ENCODE data around the gene PANK4.

The PANK4 gene

DNA sequence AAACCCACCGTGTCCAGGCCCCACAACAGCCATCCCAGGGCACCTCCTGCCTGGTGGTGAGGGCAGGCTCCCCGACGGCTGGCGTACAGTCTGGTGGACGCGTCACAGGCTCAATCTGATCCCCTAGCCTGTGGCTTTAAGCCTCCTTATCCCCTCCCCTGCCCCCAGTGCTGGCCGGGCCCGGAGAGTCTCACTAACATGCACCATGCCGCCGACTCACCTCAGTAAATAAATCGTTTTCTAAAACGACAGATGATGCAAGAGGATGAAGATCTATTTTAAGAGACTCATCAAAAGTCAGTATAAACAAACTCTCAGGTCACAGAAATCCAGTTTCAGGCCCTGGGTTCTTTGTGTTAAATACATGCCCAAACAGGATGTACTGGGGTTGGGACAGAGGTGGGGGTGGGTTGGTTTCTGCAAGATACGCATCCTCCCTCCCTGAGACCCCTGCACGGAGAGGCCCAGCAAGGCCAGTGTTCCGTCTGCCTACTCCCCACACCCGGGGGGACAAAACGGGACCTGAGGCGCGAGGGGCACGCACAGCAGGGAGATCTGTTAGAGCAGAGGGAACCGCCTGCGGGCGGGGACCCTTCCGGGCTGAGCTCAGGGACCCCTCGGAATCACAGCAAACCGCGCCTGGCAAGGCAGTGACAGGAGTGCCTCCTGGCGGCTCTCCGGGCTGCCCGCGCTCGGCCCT, 3.1 kb downstream of the PANK4 start:
- Histone ChIP-seq H3K27me3 (replicated peaks; ENCODE audit: insufficient read depth, low read length) (peaks cover 15% of the 10 kb centered on the region), H2AFZ (ENCODE audit: low read length) (no peak overlapping the region), H3K4me1 (ENCODE audit: low read length) (peaks cover 13% of the 10 kb centered on the region), H3F3A (ENCODE audit: insufficient read depth, low read length) (no peaks in the 10 kb centered on the region), H3K9me3 (replicated peaks; ENCODE audit: insufficient read depth, low read length) (no peaks in the 10 kb centered on the region), H3K27ac (ENCODE audit: low read length) (no peak overlapping the region), H3K9ac (ENCODE audit: low read length) (no peak overlapping the region), H3K36me3 (replicated peaks; ENCODE audit: insufficient read depth, low read length) (no peaks in the 10 kb centered on the region; the same call in 1 of the 2 replicates), H4K20me1 (ENCODE audit: insufficient read depth, low read length) (peaks cover 24% of the 10 kb centered on the region; the same call in 1 of the 2 replicates), H3K9me2 (replicated peaks; ENCODE audit: insufficient read depth, low read length) (no peaks in the 10 kb centered on the region), H3K4me2 (ENCODE audit: low read depth, low read length) (no peak overlapping the region), H3K4me3 (ENCODE audit: low read length) (no peak overlapping the region), H3K79me2 (ENCODE audit: low read length) (peaks cover 54% of the 10 kb centered on the region)
- no peak for DNase-seq
- TF ChIP-seq, protein P1, sequence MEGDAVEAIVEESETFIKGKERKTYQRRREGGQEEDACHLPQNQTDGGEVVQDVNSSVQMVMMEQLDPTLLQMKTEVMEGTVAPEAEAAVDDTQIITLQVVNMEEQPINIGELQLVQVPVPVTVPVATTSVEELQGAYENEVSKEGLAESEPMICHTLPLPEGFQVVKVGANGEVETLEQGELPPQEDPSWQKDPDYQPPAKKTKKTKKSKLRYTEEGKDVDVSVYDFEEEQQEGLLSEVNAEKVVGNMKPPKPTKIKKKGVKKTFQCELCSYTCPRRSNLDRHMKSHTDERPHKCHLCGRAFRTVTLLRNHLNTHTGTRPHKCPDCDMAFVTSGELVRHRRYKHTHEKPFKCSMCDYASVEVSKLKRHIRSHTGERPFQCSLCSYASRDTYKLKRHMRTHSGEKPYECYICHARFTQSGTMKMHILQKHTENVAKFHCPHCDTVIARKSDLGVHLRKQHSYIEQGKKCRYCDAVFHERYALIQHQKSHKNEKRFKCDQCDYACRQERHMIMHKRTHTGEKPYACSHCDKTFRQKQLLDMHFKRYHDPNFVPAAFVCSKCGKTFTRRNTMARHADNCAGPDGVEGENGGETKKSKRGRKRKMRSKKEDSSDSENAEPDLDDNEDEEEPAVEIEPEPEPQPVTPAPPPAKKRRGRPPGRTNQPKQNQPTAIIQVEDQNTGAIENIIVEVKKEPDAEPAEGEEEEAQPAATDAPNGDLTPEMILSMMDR (IDR thresholded peaks at IDR 0.05; ENCODE audit: low read length), result no peak
- TF ChIP-seq EZH2phosphoT487 (IDR thresholded peaks at IDR 0.05; ENCODE audit: low read length) (no peak), EZH2 (optimal IDR thresholded peaks at IDR 0.05; ENCODE audit: low read depth, low read length) (no peak)

DNA sequence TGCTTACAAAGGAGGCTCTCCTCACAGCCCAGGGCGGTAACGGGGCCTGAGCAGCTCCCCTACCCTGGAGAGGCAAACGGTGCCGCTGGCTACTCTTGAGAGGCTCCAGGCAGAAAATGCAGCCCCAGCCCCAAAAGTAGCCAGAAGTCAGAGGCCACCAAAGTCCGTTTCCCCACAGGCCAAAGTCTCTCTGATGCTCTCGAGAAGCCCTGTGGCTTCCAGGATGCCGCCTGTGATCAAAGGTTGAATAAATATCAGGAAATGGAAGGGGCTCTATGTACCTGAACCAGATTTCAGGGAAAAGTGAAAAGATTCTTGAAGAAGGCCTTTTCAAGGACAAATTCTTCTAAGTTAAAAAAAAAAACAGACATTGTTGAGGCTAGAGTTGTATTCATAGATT, 4.2 kb downstream of the PANK4 start:
- no peaks in the 10 kb centered on the region; the same call in 1 of the 2 replicates for H3K36me3 ChIP-seq (replicated peaks; ENCODE audit: insufficient read depth, low read length)
- no peak overlapping the region for H3K4me3 ChIP-seq (ENCODE audit: low read length)

DNA sequence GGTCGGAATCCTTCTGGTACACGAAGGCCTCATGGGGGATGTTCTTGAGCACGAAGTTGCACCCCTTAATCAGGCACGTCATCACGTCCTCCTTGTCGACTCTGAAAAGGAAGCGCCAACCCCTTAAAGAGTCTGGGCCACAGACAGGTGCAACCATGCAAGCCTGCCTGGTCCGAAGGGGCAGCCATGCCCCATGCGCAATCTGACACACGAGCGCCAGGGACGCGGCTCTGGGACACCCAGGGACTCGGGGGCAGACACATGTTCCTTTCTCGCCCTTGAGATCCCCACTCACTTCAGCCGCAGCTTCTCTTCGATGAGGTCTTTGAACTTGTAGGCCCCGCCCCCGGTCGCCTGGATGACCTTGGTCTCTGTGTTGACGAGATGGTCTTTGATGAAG, 5.6 kb downstream of the PANK4 start:
- no peak for DNase-seq
- H3K27me3 ChIP-seq (replicated peaks; ENCODE audit: insufficient read depth, low read length), result no peaks in the 10 kb centered on the region
- no peak overlapping the region for H3K4me2 ChIP-seq (ENCODE audit: low read depth, low read length)
- H3K9me2 ChIP-seq (replicated peaks; ENCODE audit: insufficient read depth, low read length), result no peaks in the 10 kb centered on the region
- H4K20me1 ChIP-seq (ENCODE audit: insufficient read depth, low read length), result peaks cover 24% of the 10 kb centered on the region; the same call in 1 of the 2 replicates
- no peaks in the 10 kb centered on the region for H3K9me3 ChIP-seq (replicated peaks; ENCODE audit: insufficient read depth, low read length)
- no peaks in the 10 kb centered on the region; the same call in 1 of the 2 replicates for H3K36me3 ChIP-seq (replicated peaks; ENCODE audit: insufficient read depth, low read length)
- H3K4me3 ChIP-seq (ENCODE audit: low read length), result no peak overlapping the region
- H2AFZ ChIP-seq (ENCODE audit: low read length), result no peak overlapping the region
- TF ChIP-seq, protein P1 (IDR thresholded peaks at IDR 0.05; ENCODE audit: low read length), result no peak
- TF ChIP-seq EZH2phosphoT487 (IDR thresholded peaks at IDR 0.05; ENCODE audit: low read length) (no peak), EZH2 (optimal IDR thresholded peaks at IDR 0.05; ENCODE audit: low read depth, low read length) (no peak)
- H3K27ac ChIP-seq (ENCODE audit: low read length), result no peak overlapping the region
- H3F3A ChIP-seq (ENCODE audit: insufficient read depth, low read length), result no peaks in the 10 kb centered on the region
- peaks cover 8% of the 10 kb centered on the region; the same call in 1 of the 2 replicates for H3K4me1 ChIP-seq (ENCODE audit: low read length)
- no peak overlapping the region for H3K9ac ChIP-seq (ENCODE audit: low read length)
- peaks cover 51% of the 10 kb centered on the region for H3K79me2 ChIP-seq (ENCODE audit: low read length)

More for the DNA sequence above, 4.2 kb downstream of the PANK4 start:
- TF ChIP-seq EZH2phosphoT487 (IDR thresholded peaks at IDR 0.05; ENCODE audit: low read length) (no peak), EZH2 (optimal IDR thresholded peaks at IDR 0.05; ENCODE audit: low read depth, low read length) (no peak)
- TF ChIP-seq, protein P1 (IDR thresholded peaks at IDR 0.05; ENCODE audit: low read length), result no peak
- Histone ChIP-seq H3K27me3 (replicated peaks; ENCODE audit: insufficient read depth, low read length) (peaks cover 4% of the 10 kb centered on the region), H3F3A (ENCODE audit: insufficient read depth, low read length) (no peaks in the 10 kb centered on the region), H3K27ac (ENCODE audit: low read length) (no peak overlapping the region), H3K9ac (ENCODE audit: low read length) (no peak overlapping the region), H3K79me2 (ENCODE audit: low read length) (peaks cover 54% of the 10 kb centered on the region), H3K9me3 (replicated peaks; ENCODE audit: insufficient read depth, low read length) (no peaks in the 10 kb centered on the region), H3K4me1 (ENCODE audit: low read length) (peaks cover 13% of the 10 kb centered on the region), H4K20me1 (ENCODE audit: insufficient read depth, low read length) (peaks cover 24% of the 10 kb centered on the region; the same call in 1 of the 2 replicates), H3K4me2 (ENCODE audit: low read depth, low read length) (no peak overlapping the region), H2AFZ (ENCODE audit: low read length) (no peak overlapping the region), H3K9me2 (replicated peaks; ENCODE audit: insufficient read depth, low read length) (no peaks in the 10 kb centered on the region)
- no peak for DNase-seq

Data from MM.1S (cell line).